ENCODE results near the gene DYNC1H1. TPM values are rescaled to one million over a fixed set of nuclear protein-coding genes. Genes with fewer than 3 reads are reported as not detected.
A peak's percentile ranks its signal among the peaks of the same experiment; 100 is the strongest.
"Not testable (repeated sequence)": the region's sequence is repeated elsewhere in the genome, so short reads cannot be mapped to it uniquely, and the experiment has no call there.

DYNC1H1 gene
- total RNA-seq, 1 donor: 455 TPM

DNA sequence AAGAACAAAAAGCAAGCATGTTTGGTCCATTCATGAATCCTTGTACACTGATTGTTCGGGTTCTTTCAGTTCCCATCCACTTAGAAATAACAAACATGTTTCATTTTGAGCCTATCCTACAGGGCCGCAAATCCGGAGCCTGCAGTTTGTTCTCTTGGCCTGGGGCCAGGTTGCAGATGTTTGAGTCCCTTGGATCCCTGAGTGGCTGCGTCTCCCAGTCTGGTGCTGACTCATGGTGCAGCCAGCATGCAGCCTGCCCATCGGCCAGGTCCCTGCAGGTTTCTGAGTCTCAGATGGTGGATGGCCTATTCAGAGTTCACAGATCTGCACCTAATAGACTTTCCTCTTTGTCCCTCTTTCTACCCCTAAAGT, 1.9 kb upstream of the DYNC1H1 start:
- DNase-seq (ENCODE audit: low read depth in 2 of 3, low spot score in 2 of 3): no peak

GRCh38 chr14:101963052-101963451, 1.3 kb upstream of the DYNC1H1 start:
- DNase-seq (ENCODE audit: low read depth in 2 of 3, low spot score in 2 of 3): no peak

- no peak for DNase-seq (ENCODE audit: low read depth in 2 of 3, low spot score in 2 of 3)
Measured at GRCh38 chr14:101963656-101964296, 597 bp upstream of the DYNC1H1 start.

DNA sequence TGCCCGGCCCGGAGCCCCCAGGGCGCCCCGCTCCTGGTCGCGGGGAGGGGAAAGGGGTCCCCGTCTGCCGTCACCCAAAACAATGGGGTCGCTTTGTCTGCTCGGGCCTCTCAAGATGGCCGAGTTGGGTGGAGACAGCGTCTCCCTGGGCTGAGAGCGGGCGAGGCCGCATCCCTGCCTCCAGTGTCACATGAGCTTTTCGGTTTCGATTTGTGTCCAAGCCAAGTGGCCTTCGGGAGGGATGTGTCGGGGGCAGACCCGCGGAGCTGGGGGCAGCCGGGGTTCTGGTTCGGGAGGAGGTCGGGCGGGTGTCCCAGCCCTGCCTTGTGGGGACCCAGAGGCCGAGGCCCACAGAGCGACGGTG, 790 bp downstream of the DYNC1H1 start:
- peak; percentile 33 to 80 (median 80) for DNase-seq (ENCODE audit: low read depth in 2 of 3, low spot score in 2 of 3)

DNA sequence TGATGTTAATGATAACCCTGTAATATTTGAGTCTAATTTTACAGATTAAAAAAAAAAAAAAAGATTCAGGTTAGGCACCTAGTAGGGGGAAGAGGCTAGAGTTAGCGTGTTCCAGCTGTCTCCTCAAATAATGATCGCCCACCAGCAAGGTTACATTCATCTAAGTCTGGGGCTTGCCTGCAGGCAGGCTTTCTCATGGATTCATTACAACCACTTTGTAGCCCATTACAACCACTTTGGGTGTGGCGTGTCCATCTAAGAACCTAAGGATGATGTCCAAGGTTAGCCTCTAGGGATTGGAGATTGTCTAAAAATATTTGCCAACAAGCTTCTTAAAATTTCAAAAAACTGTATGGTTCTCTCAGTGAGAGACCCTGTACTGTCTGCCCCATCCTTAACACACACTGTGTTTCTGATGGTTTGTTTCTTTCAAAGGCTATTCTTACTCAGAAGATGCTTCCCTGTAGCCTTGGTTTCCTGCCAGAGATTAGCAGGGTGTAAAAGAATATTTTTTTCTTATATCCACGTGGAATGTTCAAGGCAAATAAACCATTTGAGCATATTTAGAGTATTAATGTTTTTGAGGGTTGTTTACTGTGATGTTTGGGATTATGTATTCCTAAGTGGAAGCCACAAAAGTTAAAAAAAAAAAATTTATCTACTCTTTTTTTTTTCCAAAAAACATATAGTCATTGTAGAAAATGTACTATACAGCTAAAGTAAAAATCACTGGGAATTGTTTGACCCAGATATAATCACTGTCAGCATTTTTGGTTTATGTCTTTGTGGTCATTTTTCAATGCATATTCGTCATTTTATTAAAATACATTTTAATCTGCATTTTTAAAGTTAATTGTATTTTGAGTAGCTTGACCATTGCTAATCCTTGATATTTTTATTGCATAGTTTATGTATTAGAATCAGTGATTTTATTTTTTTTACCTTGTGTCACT, 1.7 kb downstream of the DYNC1H1 start:
- DNase-seq (ENCODE audit: low read depth in 2 of 3, low spot score in 2 of 3): no peak

DNA sequence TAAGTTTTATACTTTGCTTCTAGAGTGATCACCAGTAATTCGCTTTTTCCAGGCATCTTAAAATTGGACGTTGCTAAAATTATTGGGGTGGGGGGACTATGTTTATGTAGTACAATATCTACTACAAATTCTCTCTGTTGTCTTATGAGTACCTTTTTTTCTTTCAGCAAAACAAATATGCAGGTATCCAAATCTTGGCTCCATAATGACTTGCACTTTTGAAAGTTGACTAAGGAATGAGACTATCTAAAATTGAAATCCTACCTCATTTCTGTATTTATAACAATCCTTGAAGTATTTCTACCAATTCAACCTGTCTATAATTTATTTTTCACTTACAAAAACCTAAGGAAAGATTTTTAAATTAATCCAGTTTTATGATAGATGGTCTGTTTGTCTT, 2.4 kb downstream of the DYNC1H1 start:
- no peak for DNase-seq (ENCODE audit: low read depth in 2 of 3, low spot score in 2 of 3)

- DNase-seq (ENCODE audit: low read depth in 2 of 3, low spot score in 2 of 3): no peak
Measured at GRCh38 chr14:101968186-101968585, 3.8 kb downstream of the DYNC1H1 start.

DNA sequence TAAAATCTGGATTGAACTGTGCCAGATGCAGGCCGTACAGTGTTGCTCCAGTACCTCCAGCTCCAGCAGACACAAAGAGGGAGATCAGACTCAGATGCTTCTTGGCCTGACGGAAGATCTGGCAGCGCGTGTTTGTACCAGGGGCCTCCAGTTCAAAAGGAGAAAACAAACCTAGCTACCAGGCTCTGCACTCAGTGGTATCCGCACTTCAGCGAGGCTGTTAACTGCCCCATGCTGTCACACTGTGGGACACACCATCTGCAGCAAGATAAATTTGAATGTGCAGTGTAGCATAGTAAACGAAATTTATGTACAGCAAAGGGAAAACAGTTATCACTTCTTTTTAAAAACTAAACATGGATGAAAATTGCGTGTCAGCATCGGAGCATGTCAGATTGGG, 5.1 kb downstream of the DYNC1H1 start:
- DNase-seq (ENCODE audit: low read depth in 2 of 3, low spot score in 2 of 3): no peak

- no peak for DNase-seq (ENCODE audit: low read depth in 2 of 3, low spot score in 2 of 3)
Measured at GRCh38 chr14:101970830-101971400, 6.5 kb downstream of the DYNC1H1 start.

DNA sequence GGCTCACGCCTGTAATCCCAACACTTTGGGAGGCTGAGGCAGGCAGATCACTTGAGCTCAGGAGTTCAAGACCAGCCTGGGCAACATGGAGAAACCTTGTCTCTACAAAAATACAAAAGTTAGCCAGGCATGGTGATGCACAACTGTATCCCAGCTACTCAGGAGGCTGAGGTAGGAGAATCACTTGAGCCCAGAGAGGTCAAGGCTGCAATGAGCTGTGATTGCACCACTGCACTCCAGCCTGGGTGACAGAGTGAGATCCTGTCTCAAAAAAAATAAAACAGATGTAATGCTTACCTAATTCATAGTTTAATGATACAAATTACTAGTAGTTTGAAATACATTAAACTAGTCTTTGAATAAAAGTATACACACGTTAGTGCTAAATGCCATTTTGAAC, 7.1 kb downstream of the DYNC1H1 start:
- DNase-seq (ENCODE audit: low read depth in 2 of 3, low spot score in 2 of 3): not testable (repeated sequence)

GRCh38 chr14:101972126-101972866, 7.9 kb downstream of the DYNC1H1 start:
- no peak for DNase-seq (ENCODE audit: low read depth in 2 of 3, low spot score in 2 of 3)

DNA sequence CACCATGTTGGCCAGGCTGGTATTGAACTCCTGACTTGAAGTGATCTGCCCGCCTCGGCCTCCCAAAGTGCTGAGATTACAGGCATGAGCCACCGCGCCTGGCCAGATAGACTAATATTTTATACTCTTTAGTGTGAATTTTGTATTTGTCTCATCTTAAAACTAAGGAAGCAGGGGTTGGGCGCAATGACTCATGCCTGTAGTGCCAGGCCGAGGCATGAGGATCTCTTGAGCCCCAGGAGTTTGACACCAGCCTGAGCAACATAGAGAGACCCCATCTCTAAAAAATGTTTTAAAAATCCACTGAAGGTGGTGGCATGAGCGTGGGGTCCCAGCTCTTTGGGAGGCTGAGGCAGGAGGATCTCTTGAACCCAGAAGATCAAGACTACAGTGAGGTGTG, 9.0 kb downstream of the DYNC1H1 start:
- DNase-seq (ENCODE audit: low read depth in 2 of 3, low spot score in 2 of 3): no peak

DNA sequence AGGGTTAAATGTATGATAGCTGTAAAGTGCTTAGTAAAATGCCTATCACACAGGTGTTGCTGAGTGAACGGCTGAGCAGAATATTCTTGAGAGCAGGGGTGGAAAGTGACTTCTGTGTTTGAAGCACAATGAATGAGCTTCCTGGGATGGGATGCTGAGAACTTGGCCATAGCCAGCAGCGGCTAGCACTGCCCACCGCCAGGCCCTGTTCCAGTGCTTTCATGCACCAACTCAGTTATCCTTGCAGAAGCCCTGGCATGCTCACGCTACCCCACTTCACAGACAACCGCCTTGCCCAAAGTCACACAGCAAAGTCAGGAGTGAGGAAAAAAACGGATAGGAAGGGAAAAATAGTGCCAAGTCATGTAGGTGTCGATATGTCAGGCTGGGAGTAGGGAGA, 10.9 kb downstream of the DYNC1H1 start:
- DNase-seq (ENCODE audit: low read depth in 2 of 3, low spot score in 2 of 3): no peak

GRCh38 chr14:101977311-101978071, 13.1 kb downstream of the DYNC1H1 start:
- DNase-seq (ENCODE audit: low read depth in 2 of 3, low spot score in 2 of 3): no peak

- DNase-seq (ENCODE audit: low read depth in 2 of 3, low spot score in 2 of 3): no peak
Measured at GRCh38 chr14:101979666-101980065, 15.3 kb downstream of the DYNC1H1 start.

- DNase-seq (ENCODE audit: low read depth in 2 of 3, low spot score in 2 of 3): no peak
Measured at GRCh38 chr14:101980251-101980650, 15.9 kb downstream of the DYNC1H1 start.

- peak in 1 of 3 donors; percentile 40 for DNase-seq (ENCODE audit: low read depth in 2 of 3, low spot score in 2 of 3)
Measured at GRCh38 chr14:101980700-101981099, 16.3 kb downstream of the DYNC1H1 start.

- no peak for DNase-seq (ENCODE audit: low read depth in 2 of 3, low spot score in 2 of 3)
Measured at GRCh38 chr14:101982621-101983020, 18.2 kb downstream of the DYNC1H1 start.

- not testable (repeated sequence) for DNase-seq (ENCODE audit: low read depth in 2 of 3, low spot score in 2 of 3)
Measured at GRCh38 chr14:101984831-101985230, 20.5 kb downstream of the DYNC1H1 start.

DNA sequence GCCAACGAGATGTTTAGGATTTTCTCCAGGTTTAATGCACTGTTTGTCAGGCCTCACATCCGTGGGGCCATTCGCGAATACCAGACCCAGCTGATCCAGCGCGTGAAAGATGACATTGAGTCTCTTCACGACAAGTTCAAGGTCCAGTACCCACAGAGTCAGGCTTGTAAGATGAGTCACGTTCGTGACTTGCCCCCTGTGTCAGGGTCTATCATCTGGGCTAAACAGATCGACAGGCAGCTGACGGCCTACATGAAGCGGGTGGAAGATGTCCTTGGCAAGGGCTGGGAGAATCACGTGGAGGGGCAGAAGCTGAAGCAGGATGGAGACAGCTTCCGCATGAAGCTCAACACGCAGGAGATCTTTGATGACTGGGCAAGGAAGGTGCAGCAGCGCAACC, 21.6 kb downstream of the DYNC1H1 start:
- DNase-seq (ENCODE audit: low read depth in 2 of 3, low spot score in 2 of 3): no peak

All from hematopoietic multipotent progenitor cell (in vitro differentiated cells).